Glutamatergic neuron (in vitro differentiated cells): Measurements from ENCODE around the gene CASQ2. TPM values are rescaled to one million over a fixed set of nuclear protein-coding genes. Genes with fewer than 3 reads are reported as not detected.

Experiments
- DNase-seq: peaks from one replicate; pipeline ENCODE4 v3.0.0; 2022
- H3K27ac Mint-ChIP-seq: one replicate; pipeline ENCODE4 v1.8.0; 2020; ENCODE audit warnings: mild to moderate bottlenecking, mixed read lengths, inconsistent platforms; ENCODE audit not compliant: unreplicated experiment
- H3K27me3 Mint-ChIP-seq: one replicate; pipeline ENCODE4 v1.8.0; 2020; ENCODE audit warnings: mild to moderate bottlenecking, moderate library complexity, mixed read lengths, inconsistent platforms; ENCODE audit not compliant: unreplicated experiment
- H3K36me3 Mint-ChIP-seq: one replicate; pipeline ENCODE4 v1.8.0; 2020; ENCODE audit warnings: mild to moderate bottlenecking, mixed read lengths, inconsistent platforms; ENCODE audit not compliant: unreplicated experiment
- H3K4me1 Mint-ChIP-seq: one replicate; pipeline ENCODE4 v1.8.0; 2020; ENCODE audit warnings: mild to moderate bottlenecking, low read depth, mixed read lengths, inconsistent platforms; ENCODE audit not compliant: unreplicated experiment
- H3K4me3 Mint-ChIP-seq: one replicate; pipeline ENCODE4 v1.8.0; 2020; ENCODE audit warnings: mild to moderate bottlenecking, mixed read lengths, inconsistent platforms; ENCODE audit not compliant: unreplicated experiment
- H3K9me3 Mint-ChIP-seq: one replicate; pipeline ENCODE4 v1.8.0; 2020; ENCODE audit warnings: mild to moderate bottlenecking, moderate library complexity, mixed read lengths, inconsistent platforms; ENCODE audit not compliant: unreplicated experiment
- total RNA-seq: library from RNA; stranded (reverse); fragmentation: NEBNext Ultra II Directional; extraction: Animal tissue kit (Norgen Biotek cat#: 25700); gene quantifications from one replicate; pipeline ENCODE4 v1.2.1, GENCODE V29; 2021; ENCODE audit not compliant: unreplicated experiment
- TF ChIP-seq, protein P1 (sequence below): fragments of 200-600 bp; sonication (generic); IDR thresholded peaks from one replicate; pipeline ENCODE4 v1.5.0; 2021; ENCODE audit not compliant: partially characterized antibody, unreplicated experiment

The CASQ2 gene
- total RNA-seq, 1 donor from 2014 or later, result not detected

DNA sequence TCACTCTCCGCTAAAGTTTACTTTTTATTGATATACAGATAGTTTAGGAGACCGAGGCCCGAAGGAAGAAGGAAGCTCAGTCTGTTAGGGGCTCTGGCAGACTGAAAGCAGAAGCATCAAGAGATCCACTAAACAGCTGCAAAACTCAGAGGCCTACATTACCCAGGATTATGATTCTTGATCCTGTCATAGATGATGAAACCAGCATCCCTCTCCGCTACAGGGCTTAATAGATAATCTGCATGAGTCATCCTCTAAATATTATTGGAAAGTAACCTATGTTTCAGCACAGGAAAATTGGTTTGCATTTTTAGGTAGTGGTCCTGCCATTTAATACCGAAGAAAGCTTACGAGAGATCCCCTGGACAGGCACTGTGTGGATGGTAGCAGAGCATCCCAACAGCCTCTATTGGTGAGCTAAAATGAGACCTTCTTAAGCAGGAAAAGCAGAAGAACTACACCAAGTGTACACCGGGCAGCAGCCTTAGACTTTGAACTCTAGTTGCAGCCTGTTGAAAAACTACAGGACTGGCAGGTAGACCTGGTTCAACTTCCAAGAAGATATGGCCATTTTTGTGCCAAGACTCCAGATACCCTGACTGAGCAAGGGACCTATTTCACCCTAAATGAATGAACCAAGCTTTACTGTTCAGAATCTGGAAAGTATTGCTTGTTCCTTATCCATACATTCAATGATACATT lies 6.8 kb downstream of the CASQ2 start:
- DNase-seq, result no peak
- TF ChIP-seq, protein P1, sequence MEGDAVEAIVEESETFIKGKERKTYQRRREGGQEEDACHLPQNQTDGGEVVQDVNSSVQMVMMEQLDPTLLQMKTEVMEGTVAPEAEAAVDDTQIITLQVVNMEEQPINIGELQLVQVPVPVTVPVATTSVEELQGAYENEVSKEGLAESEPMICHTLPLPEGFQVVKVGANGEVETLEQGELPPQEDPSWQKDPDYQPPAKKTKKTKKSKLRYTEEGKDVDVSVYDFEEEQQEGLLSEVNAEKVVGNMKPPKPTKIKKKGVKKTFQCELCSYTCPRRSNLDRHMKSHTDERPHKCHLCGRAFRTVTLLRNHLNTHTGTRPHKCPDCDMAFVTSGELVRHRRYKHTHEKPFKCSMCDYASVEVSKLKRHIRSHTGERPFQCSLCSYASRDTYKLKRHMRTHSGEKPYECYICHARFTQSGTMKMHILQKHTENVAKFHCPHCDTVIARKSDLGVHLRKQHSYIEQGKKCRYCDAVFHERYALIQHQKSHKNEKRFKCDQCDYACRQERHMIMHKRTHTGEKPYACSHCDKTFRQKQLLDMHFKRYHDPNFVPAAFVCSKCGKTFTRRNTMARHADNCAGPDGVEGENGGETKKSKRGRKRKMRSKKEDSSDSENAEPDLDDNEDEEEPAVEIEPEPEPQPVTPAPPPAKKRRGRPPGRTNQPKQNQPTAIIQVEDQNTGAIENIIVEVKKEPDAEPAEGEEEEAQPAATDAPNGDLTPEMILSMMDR, result no peak
- Mint-ChIP-seq H3K27me3 (no peaks in the 10 kb centered on the region), H3K4me1 (peaks cover 8% of the 10 kb centered on the region), H3K4me3 (no peak overlapping the region), H3K9me3 (no peaks in the 10 kb centered on the region), H3K36me3 (peaks cover 9% of the 10 kb centered on the region), H3K27ac (no peak overlapping the region)

DNA sequence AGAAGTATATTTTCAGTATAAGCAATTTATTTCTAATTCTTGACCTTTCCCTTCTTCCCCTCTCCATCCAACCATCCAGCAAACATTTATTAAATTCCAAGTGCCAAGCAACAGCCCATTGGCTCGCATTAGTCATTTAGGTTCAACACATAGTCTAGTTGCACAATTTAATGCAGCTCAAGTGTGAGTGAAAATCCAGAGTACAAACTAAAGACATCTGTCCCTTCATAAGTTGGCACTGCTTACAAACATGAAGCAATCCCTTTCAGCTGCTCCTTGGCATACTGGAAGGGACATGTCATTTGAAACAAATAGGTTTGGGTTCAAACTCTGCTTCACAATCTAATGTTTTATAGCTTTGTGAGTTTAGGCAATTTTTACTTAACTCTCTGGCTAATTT lies 10.7 kb downstream of the CASQ2 start:
- H3K27me3 Mint-ChIP-seq, result no peaks in the 10 kb centered on the region

DNA sequence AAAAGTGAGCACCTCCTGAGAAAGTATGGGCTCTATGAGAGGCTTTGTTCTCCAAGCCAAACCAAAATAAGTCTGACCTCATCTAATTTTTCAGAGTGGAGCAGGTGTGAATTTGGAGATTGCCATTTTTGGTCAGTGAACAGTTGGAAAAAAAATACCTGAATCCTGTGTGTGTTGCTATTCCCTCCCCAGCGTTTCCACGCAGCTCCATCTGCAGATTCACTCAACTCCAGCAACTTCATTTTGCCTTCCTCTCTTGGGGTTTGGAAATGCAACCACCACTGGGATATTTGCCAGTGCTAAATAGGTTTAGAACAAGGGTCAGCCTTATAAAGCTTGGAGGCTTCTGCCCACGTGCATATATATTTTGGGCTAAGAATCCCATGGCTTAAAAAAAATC lies 11.2 kb downstream of the CASQ2 start:
- no peaks in the 10 kb centered on the region for H3K9me3 Mint-ChIP-seq
- TF ChIP-seq, protein P1, result no peak
- no peak overlapping the region for H3K4me3 Mint-ChIP-seq
- DNase-seq, result no peak
- no peak overlapping the region for H3K27ac Mint-ChIP-seq
- H3K27me3 Mint-ChIP-seq, result no peaks in the 10 kb centered on the region
- H3K4me1 Mint-ChIP-seq, result peaks cover 3% of the 10 kb centered on the region
- peaks cover 17% of the 10 kb centered on the region for H3K36me3 Mint-ChIP-seq

More for the DNA sequence above, 10.7 kb downstream of the CASQ2 start:
- H3K4me1 Mint-ChIP-seq, result peaks cover 3% of the 10 kb centered on the region
- H3K9me3 Mint-ChIP-seq, result no peaks in the 10 kb centered on the region
- H3K27ac Mint-ChIP-seq, result no peak overlapping the region
- H3K36me3 Mint-ChIP-seq, result peaks cover 12% of the 10 kb centered on the region
- H3K4me3 Mint-ChIP-seq, result no peak overlapping the region
- no peak for DNase-seq
- TF ChIP-seq, protein P1, result no peak

DNA sequence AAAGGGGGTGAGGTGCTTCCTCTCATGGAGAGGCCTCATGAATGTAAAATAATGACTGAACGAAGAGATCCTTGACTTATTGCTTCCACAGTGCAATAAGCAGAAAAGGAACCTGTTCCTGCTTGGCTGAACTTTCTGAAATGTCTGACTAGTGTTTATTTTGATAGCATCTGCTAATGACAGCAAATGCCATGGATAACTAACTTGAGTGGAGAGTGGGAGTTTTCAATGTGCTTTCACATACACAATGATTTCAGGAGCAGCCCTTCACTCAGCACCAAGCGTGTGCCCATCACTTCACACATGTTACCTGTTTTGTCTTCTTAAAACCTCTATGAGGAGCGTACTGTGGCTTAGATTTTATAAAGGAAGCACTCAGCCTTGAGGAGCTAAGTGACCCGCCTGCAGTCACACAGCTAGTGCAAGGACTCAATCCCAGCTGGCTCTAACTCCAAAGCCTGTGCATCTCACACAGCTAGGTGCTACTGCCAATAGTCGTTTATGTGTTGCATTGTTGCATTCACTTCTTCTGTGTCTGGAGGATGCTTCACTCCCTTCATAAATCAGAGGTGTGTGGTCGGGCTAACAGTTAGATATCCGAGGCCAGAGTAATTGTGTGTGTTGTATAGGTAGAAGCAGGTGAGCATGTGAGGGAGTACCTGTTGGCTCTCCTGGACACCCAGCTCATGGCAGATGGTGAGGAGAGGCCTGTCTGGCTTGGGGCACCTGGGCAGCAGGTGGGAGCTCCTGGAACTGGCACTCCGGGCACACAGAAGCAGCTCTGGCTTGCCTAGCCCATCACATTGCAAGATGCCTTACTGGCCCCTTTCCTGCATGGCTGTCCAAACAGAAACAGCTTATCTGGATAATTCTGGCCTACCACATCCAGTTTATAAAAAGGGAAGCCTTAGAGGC lies 12.8 kb downstream of the CASQ2 start:
- TF ChIP-seq, protein P1, result no peak
- Mint-ChIP-seq H3K27me3 (no peaks in the 10 kb centered on the region), H3K27ac (no peak overlapping the region)

More for the DNA sequence above, 12.8 kb downstream of the CASQ2 start:
- no peak for DNase-seq
- Mint-ChIP-seq H3K4me1 (peaks cover 3% of the 10 kb centered on the region), H3K9me3 (no peaks in the 10 kb centered on the region), H3K36me3 (peaks cover 17% of the 10 kb centered on the region), H3K4me3 (no peak overlapping the region)
